Smooth muscle cell (in vitro differentiated cells): Measurements from ENCODE around the gene RPLP1. TPM values are rescaled to one million over a fixed set of nuclear protein-coding genes. Genes with fewer than 3 reads are reported as not detected.
A peak's percentile ranks its signal among the peaks of the same experiment; 100 is the strongest.

Source experiments
- DNase-seq: peaks from one replicate; lab custom pipeline; 2025; ENCODE audit not compliant: unreplicated experiment; lab: John Stamatoyannopoulos, UW
- H2AFZ ChIP-seq: fragments of 200-600 bp; sonication (generic); 2 replicates; pipeline ENCODE4 v1.6.0; 2016; ENCODE audit warnings: antibody characterized with exemption, low read depth, mild to moderate bottlenecking
- H3F3A ChIP-seq: fragments of 200-600 bp; sonication (generic); 2 replicates; pipeline ENCODE4 v1.6.0; 2017; ENCODE audit warnings: antibody characterized with exemption, low read depth
- H3K27ac ChIP-seq: fragments of 200-600 bp; sonication (generic); 2 replicates; pipeline ENCODE4 v1.5.1; 2016; ENCODE audit warnings: low read depth, mild to moderate bottlenecking
- H3K27me3 ChIP-seq: fragments of 200-600 bp; sonication (generic); 2 replicates; pipeline ENCODE4 v1.6.1; 2016; ENCODE audit warnings: low read depth, mild to moderate bottlenecking
- H3K36me3 ChIP-seq: fragments of 200-600 bp; sonication (generic); 2 replicates; pipeline ENCODE4 v1.5.1; 2016; ENCODE audit warnings: low read depth
- H3K4me1 ChIP-seq: fragments of 200-600 bp; sonication (generic); 2 replicates; pipeline ENCODE4 v1.5.1; 2016; ENCODE audit warnings: low read depth
- H3K4me2 ChIP-seq: fragments of 200-600 bp; sonication (generic); 2 replicates; pipeline ENCODE4 v1.6.0; 2016; ENCODE audit warnings: mild to moderate bottlenecking
- H3K4me3 ChIP-seq: fragments of 200-600 bp; sonication (generic); 2 replicates; pipeline ENCODE4 v1.5.1; 2016; ENCODE audit warnings: mild to moderate bottlenecking
- H3K79me2 ChIP-seq: fragments of 200-600 bp; sonication (generic); 2 replicates; pipeline ENCODE4 v1.6.0; 2016; ENCODE audit warnings: low read depth, mild to moderate bottlenecking
- H3K9ac ChIP-seq: fragments of 200-600 bp; sonication (generic); 2 replicates; pipeline ENCODE4 v1.6.0; 2016; ENCODE audit warnings: low read depth
- H3K9me3 ChIP-seq: fragments of 200-600 bp; sonication (generic); replicated peaks from 2 replicates; pipeline ENCODE4 v1.5.1; 2016; ENCODE audit warnings: low read depth
- H4K20me1 ChIP-seq: fragments of 200-600 bp; sonication (generic); 2 replicates; pipeline ENCODE4 v1.6.0; 2016; ENCODE audit warnings: low read depth
- WGBS: methylation state at CpG from one replicate; pipeline ENCODE4 v1.1.7; 2016; ENCODE audit warnings: low lambda C conversion rate; 5-methylcytosine and 5-hydroxymethylcytosine counted together
- polyA plus RNA-seq: library from polyadenylated mRNA; unstranded; fragments of >200 nt; fragmentation: Nextera tagmentation; extraction: Ambion mirVana; gene quantifications from 2 replicates; pipeline ENCODE4 v1.2.1, GENCODE V29; 2016
- total RNA-seq: library from RNA; depleted of rRNA; stranded (reverse); fragments of >200 nt; gene quantifications from 2 replicates; pipeline ENCODE4 v1.2.3, GENCODE V29; 2014
- TF ChIP-seq, protein P1 (sequence below): fragments of 200-600 bp; sonication (generic); IDR thresholded peaks from 2 replicates; pipeline ENCODE4 v1.5.1; 2017; ENCODE audit warnings: borderline replicate concordance, mild to moderate bottlenecking, antibody characterized with exemption; ENCODE audit not compliant: insufficient read depth, poor library complexity, severe bottlenecking

Gene RPLP1
- total and polyA plus RNA-seq, 2 experiments from 2014 or later = 375 to 1,155 TPM

DNA sequence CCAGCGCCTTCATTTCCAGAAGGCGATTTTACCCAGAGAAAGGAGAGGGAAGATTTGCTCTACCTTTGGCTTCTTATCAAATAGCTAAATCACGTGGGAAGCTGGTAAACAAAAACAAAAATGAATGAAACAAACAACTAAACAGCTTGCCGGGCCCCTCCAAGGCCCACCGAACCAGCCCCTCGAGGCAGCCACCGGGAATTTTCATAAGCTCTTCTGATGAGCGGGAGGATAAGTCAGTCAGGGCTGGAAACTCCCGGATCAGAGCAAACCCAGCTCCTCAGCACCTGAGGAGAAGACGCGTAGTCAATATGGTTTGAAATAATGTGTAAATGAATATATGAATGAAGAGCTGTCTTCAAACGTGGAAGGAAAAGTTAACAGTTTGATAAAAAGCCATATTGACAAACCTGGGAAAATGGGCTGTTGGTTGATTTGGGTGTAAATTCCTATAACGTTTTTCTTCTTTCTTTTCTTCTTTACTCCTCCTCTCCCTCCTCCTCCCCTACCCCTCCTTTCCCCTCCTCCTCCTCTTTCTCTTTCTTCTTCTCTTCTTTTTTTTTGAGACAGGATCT is 10.7 kb downstream of the RPLP1 start:
- H3K4me2 ChIP-seq = peak overlapping the region; percentile 90
- H3K79me2 ChIP-seq = no peaks in the 10 kb centered on the region
- DNase-seq = no peak
- peaks cover 8% of the 10 kb centered on the region for H3K4me1 ChIP-seq
- no peaks in the 10 kb centered on the region for H4K20me1 ChIP-seq
- peak overlapping the region; percentile 54 for H3K4me3 ChIP-seq
- no peaks in the 10 kb centered on the region for H3K9me3 ChIP-seq
- no peaks in the 10 kb centered on the region for H3K27me3 ChIP-seq
- TF ChIP-seq, protein P1, sequence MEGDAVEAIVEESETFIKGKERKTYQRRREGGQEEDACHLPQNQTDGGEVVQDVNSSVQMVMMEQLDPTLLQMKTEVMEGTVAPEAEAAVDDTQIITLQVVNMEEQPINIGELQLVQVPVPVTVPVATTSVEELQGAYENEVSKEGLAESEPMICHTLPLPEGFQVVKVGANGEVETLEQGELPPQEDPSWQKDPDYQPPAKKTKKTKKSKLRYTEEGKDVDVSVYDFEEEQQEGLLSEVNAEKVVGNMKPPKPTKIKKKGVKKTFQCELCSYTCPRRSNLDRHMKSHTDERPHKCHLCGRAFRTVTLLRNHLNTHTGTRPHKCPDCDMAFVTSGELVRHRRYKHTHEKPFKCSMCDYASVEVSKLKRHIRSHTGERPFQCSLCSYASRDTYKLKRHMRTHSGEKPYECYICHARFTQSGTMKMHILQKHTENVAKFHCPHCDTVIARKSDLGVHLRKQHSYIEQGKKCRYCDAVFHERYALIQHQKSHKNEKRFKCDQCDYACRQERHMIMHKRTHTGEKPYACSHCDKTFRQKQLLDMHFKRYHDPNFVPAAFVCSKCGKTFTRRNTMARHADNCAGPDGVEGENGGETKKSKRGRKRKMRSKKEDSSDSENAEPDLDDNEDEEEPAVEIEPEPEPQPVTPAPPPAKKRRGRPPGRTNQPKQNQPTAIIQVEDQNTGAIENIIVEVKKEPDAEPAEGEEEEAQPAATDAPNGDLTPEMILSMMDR = no peak
- peak overlapping the region; percentile 82 for H3K9ac ChIP-seq
- no peaks in the 10 kb centered on the region for H3K36me3 ChIP-seq
- WGBS = 40% methylated on average over 13 of the region's 13 CpGs
- peak overlapping the region; percentile 81 for H3K27ac ChIP-seq
- H3F3A ChIP-seq = peaks cover 26% of the 10 kb centered on the region
- H2AFZ ChIP-seq = peak overlapping the region; percentile 71

DNA sequence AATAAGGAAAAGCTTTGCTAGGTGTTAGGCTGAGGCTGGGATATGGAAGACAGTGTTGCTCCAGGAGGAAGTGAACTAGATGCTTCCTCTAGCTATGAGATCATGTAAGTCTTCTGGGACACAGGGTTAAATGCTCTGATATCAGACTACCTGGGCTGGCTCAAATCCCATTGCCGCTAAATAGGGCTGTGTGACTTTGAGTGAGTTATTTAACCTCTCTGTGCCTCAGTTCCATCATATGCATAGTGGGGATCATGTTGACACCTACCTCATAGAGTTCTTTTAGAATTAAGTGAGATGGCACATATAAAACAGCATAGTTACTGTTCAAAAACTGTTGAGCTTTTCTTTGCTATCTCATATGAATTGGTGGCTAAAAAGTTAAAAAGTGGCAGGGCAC is 12.6 kb downstream of the RPLP1 start:
- H3F3A ChIP-seq = peaks cover 23% of the 10 kb centered on the region
- no peaks in the 10 kb centered on the region for H3K79me2 ChIP-seq
- TF ChIP-seq, protein P1 = no peak
- H3K4me2 ChIP-seq = no peak overlapping the region
- H3K27me3 ChIP-seq = no peaks in the 10 kb centered on the region
- no peak overlapping the region for H2AFZ ChIP-seq
- peaks cover 19% of the 10 kb centered on the region for H3K4me1 ChIP-seq
- H3K9me3 ChIP-seq = no peaks in the 10 kb centered on the region
- DNase-seq = no peak
- 100% methylated on average over 1 of the region's 1 CpG for WGBS
- no peaks in the 10 kb centered on the region for H4K20me1 ChIP-seq
- H3K36me3 ChIP-seq = no peaks in the 10 kb centered on the region
- H3K9ac ChIP-seq = no peak overlapping the region
- H3K4me3 ChIP-seq = no peak overlapping the region
- H3K27ac ChIP-seq = no peak overlapping the region

DNA sequence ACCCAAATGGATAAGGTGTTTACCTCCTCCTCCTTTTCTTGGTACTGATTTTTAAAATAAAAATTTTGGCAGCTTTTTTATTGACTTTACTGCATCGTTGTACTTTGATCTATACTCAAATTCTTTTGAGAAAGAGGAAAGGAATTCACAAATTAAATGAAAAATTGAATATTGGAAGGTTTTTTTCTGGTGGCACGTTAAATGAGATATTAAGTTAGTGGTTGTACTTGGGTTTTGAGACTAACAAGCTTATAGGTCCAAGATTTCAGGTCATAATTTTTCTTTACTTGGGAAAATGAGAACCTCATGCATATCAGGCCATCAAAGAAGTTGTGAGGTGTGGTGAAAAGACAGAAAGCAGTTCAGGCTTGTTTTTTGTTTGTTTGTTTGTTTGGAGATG is 14.1 kb downstream of the RPLP1 start:
- no peaks in the 10 kb centered on the region for H3K79me2 ChIP-seq
- TF ChIP-seq, protein P1 = no peak
- no peaks in the 10 kb centered on the region for H3K27me3 ChIP-seq
- no peak for DNase-seq
- H2AFZ ChIP-seq = no peak overlapping the region
- H3K4me1 ChIP-seq = peaks cover 19% of the 10 kb centered on the region
- H3K27ac ChIP-seq = no peak overlapping the region
- WGBS = 94% methylated on average over 2 of the region's 2 CpGs
- H3K4me2 ChIP-seq = no peak overlapping the region
- H3K4me3 ChIP-seq = no peak overlapping the region
- no peaks in the 10 kb centered on the region for H4K20me1 ChIP-seq
- H3K9me3 ChIP-seq = no peaks in the 10 kb centered on the region
- H3K36me3 ChIP-seq = no peaks in the 10 kb centered on the region
- H3K9ac ChIP-seq = no peak overlapping the region
- peaks cover 15% of the 10 kb centered on the region for H3F3A ChIP-seq

DNA sequence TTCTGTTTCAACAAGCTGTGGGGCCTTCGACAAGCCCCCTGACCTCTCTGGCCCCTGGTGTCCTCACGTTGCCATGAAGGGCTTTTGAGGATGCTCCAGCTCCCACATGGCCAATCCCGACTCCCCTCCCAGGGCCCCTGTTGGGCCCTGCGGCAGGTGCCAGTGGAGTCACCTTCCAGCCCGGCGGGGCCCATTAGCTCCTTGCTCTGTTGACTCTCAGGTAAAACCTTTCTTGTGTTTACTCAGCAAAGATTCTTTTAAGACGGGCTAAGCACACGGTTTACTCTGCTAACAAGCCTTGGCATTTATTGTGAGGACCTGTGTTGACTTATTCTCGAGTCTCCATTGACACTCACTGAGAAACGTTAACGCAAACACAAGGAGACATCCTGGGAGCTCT is 15.0 kb downstream of the RPLP1 start:
- Histone ChIP-seq H3K27me3 (no peaks in the 10 kb centered on the region), H3K4me1 (peaks cover 19% of the 10 kb centered on the region), H3K9me3 (no peaks in the 10 kb centered on the region), H3K4me2 (peak overlapping the region; percentile 39), H4K20me1 (no peaks in the 10 kb centered on the region), H2AFZ (peak overlapping the region; percentile 15), H3K36me3 (no peaks in the 10 kb centered on the region), H3K79me2 (no peaks in the 10 kb centered on the region), H3K27ac (peak overlapping the region; percentile 91), H3K4me3 (no peak overlapping the region), H3F3A (peaks cover 15% of the 10 kb centered on the region), H3K9ac (peak overlapping the region; percentile 58)
- no peak for DNase-seq
- TF ChIP-seq, protein P1 = no peak
- WGBS = 87% methylated on average over 11 of the region's 11 CpGs
